ENCODE measurements around the gene TBL3. TPM values are rescaled to one million over a fixed set of nuclear protein-coding genes. Genes with fewer than 3 reads are reported as not detected.
A peak's percentile ranks its signal among the peaks of the same experiment; 100 is the strongest.

TBL3 gene
- total RNA-seq: 22.4 and 26.1 TPM in 2 replicates

DNA sequence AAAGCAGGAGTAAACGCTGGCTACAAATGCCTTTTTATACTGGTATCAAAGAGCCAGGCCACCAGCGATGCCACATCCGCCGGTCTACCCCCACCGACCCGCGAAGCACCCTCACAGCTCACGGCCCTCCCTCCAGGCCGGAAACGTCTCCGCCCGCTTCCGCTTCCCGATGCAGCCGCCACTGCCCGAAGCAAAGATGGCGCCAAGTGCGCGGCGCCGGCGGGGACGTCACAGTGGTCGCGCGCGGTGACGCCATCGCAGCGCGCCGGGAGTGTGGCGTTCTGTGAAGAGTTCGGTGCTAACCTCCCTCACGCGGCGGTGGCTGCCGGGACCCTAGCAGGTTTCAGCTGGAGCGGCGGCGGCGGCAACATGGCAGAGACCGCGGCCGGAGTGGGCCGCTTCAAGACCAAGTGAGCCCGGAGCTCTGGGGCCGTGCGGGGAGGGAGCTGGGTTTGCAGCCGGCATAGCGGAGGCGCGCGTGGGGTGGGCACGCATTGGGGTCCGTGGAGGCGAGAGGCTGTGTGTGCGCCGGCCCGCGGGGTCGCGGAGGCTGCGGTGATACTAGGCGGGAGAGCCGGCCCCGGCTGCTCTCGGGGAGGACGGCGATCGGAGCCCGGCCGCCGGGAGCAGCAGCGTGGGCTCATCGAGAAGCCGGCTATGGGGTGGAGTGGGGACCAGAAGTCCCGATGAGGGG is at the start of gene TBL3:
Gene TBL3, plus strand, starts transcription at position 258 of the 694 bp plus-strand sequence. Its CDS starts 112 bp downstream, at position 370.
- Histone ChIP-seq H2AFZ (ENCODE audit: low read length) (peak within 1 kb of the TSS; percentile 95), H4K20me1 (ENCODE audit: insufficient read depth, low read length) (no peaks in the 10 kb centered on the region), H3K9me3 (ENCODE audit: low read depth, low read length) (no peaks in the 10 kb centered on the region), H3K4me2 (ENCODE audit: insufficient read depth, low read length) (peak within 1 kb of the TSS; percentile 98), H3K4me3 (ENCODE audit: insufficient read depth, low read length) (peak within 1 kb of the TSS; percentile 98), H3K79me2 (ENCODE audit: insufficient read depth, low read length) (peaks cover 31% of the 10 kb centered on the region), H3K27me3 (ENCODE audit: insufficient read depth, low read length) (no peaks in the 10 kb centered on the region), H3K4me1 (ENCODE audit: insufficient read depth, low read length) (peaks cover 10% of the 10 kb centered on the region), H3K27ac (ENCODE audit: low read depth, low read length) (peak within 1 kb of the TSS; percentile 94), H3K36me3 (ENCODE audit: insufficient read depth, low read length) (peaks cover 22% of the 10 kb centered on the region)
- DNase-seq (ENCODE audit: insufficient read length, low spot score, missing footprints): peak; percentile 100
- no peak for TF ChIP-seq CTCF (IDR thresholded peaks at IDR 0.05; ENCODE audit: extremely low read depth, low read depth, low read length)

GRCh38 chr16:1922357-1922756 is 49.5 kb upstream of the TBL3 start:
- H3K4me2 ChIP-seq (ENCODE audit: insufficient read depth, low read length): no peak overlapping the region
- peaks cover 68% of the 10 kb centered on the region for H3K27me3 ChIP-seq (ENCODE audit: insufficient read depth, low read length)
- H3K27ac ChIP-seq (ENCODE audit: low read depth, low read length): no peak overlapping the region
- no peak overlapping the region for H3K4me3 ChIP-seq (ENCODE audit: insufficient read depth, low read length)
- H2AFZ ChIP-seq (ENCODE audit: low read length): no peak overlapping the region
- no peaks in the 10 kb centered on the region for H3K79me2 ChIP-seq (ENCODE audit: insufficient read depth, low read length)
- H3K9me3 ChIP-seq (ENCODE audit: low read depth, low read length): no peaks in the 10 kb centered on the region
- DNase-seq (ENCODE audit: insufficient read length, low spot score, missing footprints): no peak
- H3K4me1 ChIP-seq (ENCODE audit: insufficient read depth, low read length): no peaks in the 10 kb centered on the region
- H4K20me1 ChIP-seq (ENCODE audit: insufficient read depth, low read length): peaks cover 3% of the 10 kb centered on the region
- no peaks in the 10 kb centered on the region for H3K36me3 ChIP-seq (ENCODE audit: insufficient read depth, low read length)
- no peak for TF ChIP-seq CTCF (IDR thresholded peaks at IDR 0.05; ENCODE audit: extremely low read depth, low read depth, low read length)

GRCh38 chr16:1923299-1924034 is 48.4 kb upstream of the TBL3 start:
- Histone ChIP-seq H3K27ac (ENCODE audit: low read depth, low read length) (no peak overlapping the region), H3K36me3 (ENCODE audit: insufficient read depth, low read length) (no peaks in the 10 kb centered on the region), H3K9me3 (ENCODE audit: low read depth, low read length) (no peaks in the 10 kb centered on the region), H3K27me3 (ENCODE audit: insufficient read depth, low read length) (peaks cover 62% of the 10 kb centered on the region), H3K4me2 (ENCODE audit: insufficient read depth, low read length) (no peak overlapping the region), H2AFZ (ENCODE audit: low read length) (no peak overlapping the region), H3K4me3 (ENCODE audit: insufficient read depth, low read length) (no peak overlapping the region), H3K4me1 (ENCODE audit: insufficient read depth, low read length) (no peaks in the 10 kb centered on the region), H4K20me1 (ENCODE audit: insufficient read depth, low read length) (peaks cover 3% of the 10 kb centered on the region), H3K79me2 (ENCODE audit: insufficient read depth, low read length) (no peaks in the 10 kb centered on the region)
- TF ChIP-seq CTCF (IDR thresholded peaks at IDR 0.05; ENCODE audit: extremely low read depth, low read depth, low read length): no peak
- DNase-seq (ENCODE audit: insufficient read length, low spot score, missing footprints): peak; percentile 62

- no peaks in the 10 kb centered on the region for H3K9me3 ChIP-seq (ENCODE audit: low read depth, low read length)
- no peaks in the 10 kb centered on the region for H3K79me2 ChIP-seq (ENCODE audit: insufficient read depth, low read length)
- H3K4me1 ChIP-seq (ENCODE audit: insufficient read depth, low read length): no peaks in the 10 kb centered on the region
- DNase-seq (ENCODE audit: insufficient read length, low spot score, missing footprints): no peak
- TF ChIP-seq CTCF (IDR thresholded peaks at IDR 0.05; ENCODE audit: extremely low read depth, low read depth, low read length): no peak
- no peak overlapping the region for H3K27ac ChIP-seq (ENCODE audit: low read depth, low read length)
- H3K36me3 ChIP-seq (ENCODE audit: insufficient read depth, low read length): no peaks in the 10 kb centered on the region
- H3K4me3 ChIP-seq (ENCODE audit: insufficient read depth, low read length): no peak overlapping the region
- no peak overlapping the region for H2AFZ ChIP-seq (ENCODE audit: low read length)
- H3K27me3 ChIP-seq (ENCODE audit: insufficient read depth, low read length): peaks cover 56% of the 10 kb centered on the region
- peaks cover 3% of the 10 kb centered on the region for H4K20me1 ChIP-seq (ENCODE audit: insufficient read depth, low read length)
- H3K4me2 ChIP-seq (ENCODE audit: insufficient read depth, low read length): no peak overlapping the region
Observed at GRCh38 chr16:1924095-1924494, 47.8 kb upstream of the TBL3 start.

All from osteoblast (primary cell).